NCI-H82 treated with DMSO at 0.1 percent for 48 hours (cell line): ENCODE results near the gene CCDC28B.

Source experiments
- DNase-seq: peaks from one replicate; lab custom pipeline; 2025; ENCODE audit not compliant: unreplicated experiment; lab: John Stamatoyannopoulos, UW

Gene CCDC28B

DNA sequence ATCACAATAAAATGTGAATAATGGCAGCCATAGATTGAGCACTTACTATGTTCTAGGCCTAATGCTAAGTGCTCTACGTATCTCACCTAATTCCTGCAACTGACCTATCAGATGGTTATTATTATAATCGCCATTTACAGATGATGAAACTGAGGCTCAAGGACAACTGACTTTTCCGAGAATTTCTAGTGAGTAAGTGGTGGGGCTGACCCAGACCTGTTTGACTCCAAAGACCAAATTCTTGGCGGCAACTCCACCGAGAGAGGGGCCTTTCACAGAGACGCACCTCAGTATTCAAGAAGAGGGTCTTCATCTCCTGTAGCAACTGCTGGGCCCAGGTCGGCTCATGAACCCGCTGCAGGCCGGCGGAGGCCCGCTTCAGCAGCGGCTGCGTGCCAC lies 21.2 kb downstream of the CCDC28B start:
- DNase-seq = no peak

GRCh38 chr1:32221980-32222755 lies 21.8 kb downstream of the CCDC28B start, which contains the start of the genes EIF3I and TMEM234:
TSS of gene EIF3I (plus strand) at chr1:32222407. CDS start at chr1:32222442, 35 bp downstream.
TSS of gene TMEM234 (minus strand) at chr1:32222353. CDS start at chr1:32222322, 31 bp downstream.
- DNase-seq = peak; percentile 69

DNA sequence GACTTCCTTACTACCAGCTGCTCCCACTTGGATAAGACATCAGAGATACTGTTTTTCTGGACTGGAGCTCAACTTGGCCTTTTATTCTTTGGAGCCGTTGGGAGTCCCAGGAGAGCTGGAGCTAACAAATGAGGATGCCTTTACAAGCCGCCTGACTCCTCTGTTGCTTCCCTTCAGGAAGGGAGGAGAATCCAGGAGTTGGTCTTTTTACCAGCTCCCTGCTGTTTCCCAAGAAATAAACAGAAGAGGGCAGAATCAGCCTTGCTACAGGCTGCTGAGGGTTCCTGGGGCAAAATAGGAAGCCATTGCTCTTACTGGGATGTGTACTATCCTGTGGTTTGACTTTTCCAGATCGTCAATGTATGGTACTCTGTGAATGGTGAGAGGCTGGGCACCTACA lies 23.3 kb downstream of the CCDC28B start:
- no peak for DNase-seq

- DNase-seq = no peak
Observed at GRCh38 chr1:32224285-32224684, 23.9 kb downstream of the CCDC28B start.

- DNase-seq = no peak
Observed at GRCh38 chr1:32228771-32229170, 28.4 kb downstream of the CCDC28B start.

- no peak for DNase-seq
Observed at GRCh38 chr1:32231843-32232432, 31.5 kb downstream of the CCDC28B start.

DNA sequence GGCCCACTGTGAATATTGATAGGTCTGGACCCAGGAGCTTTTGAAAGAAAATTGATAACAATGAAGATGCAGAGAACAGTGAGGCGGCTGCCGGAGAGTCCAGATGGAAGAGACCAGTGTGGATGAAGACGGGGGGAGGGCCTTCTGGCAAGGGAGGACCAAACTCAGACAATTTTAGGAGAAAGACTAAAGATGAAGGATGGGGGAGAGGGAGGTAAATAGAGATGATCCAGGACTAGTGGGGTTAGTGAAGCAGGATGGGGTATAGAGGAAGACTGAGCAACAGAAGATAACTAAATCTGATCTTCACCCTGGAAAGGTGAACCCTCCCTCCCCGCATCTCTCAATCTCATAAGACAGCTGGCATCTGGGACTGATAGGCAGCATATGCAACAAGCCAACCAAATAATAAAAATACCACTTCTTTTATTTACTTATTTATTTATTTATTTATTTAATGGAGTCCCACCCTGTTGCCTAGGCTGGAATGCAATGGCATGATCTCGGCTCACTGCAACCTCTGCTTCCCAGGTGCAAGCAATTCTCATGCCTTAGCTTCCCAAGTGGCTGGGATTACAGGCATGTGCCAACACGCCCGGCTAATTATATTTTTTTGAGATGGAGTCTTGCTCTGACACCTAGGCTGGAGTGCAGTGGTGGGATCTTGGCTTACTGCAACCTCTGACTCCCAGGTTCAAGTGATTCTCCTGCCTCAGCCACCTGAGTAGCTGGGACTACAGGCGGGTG lies 32.3 kb downstream of the CCDC28B start:
- DNase-seq = no peak

- no peak for DNase-seq
Observed at GRCh38 chr1:32234792-32235191, 34.4 kb downstream of the CCDC28B start.

DNA sequence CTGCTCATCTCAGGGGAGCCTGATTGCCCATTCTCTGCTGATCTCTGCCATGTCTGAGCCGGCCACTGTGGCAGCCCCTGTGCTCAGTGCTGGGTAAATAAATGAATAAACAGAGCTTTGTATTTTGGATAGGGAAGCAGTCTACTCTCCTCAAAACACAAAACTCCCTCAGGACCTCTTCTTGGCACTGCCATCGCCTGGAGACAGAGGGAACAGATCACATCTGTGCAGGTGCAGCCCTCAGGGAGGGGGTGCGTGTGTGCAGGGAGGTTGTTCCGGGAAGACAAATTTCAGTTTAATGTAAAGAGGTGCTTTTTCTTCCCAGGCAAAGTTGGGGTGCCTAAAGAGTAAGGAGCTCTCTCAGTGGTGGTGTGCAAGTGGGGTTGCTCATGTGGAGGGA lies 38.9 kb downstream of the CCDC28B start:
- no peak for DNase-seq

- no peak for DNase-seq
Observed at GRCh38 chr1:32239790-32240139, 39.4 kb downstream of the CCDC28B start.

- no peak for DNase-seq
Observed at GRCh38 chr1:32240140-32240951, 40.0 kb downstream of the CCDC28B start.

DNA sequence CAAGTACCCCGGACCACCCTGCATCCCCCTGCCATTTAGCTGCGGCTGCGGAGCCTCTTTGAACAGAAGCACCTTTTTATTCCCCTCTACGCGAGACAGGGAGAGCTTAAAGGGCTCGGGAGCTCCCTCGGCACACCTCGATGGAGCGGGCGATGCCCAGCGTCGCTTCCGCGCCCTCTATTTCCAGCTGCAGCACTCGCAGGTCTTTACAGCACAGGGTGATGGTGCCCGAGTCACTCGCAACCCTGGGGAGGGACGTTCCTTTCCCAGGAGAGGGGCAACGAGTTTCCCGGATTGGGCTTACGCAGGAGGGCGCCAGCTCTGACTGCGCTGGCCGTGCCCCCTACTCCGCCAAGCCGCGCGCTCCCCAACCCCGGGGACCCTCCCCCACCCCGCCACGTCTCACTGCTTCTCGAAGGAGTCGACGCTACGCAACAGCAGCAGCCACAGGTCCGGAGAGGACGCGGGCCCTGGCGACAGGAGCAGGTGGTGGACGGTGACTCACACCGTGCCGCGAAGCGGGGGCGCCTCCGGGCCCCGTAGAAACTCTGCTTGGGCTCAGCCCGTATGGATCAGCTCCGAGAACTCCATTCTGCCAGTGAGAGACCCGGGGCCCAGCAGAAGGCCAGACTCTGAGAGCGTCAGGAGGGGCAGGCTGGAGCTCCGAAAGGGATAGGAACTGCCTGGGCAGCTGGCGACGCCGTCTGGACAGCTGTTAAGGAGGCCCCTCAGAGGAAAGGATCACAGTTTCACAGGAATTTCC lies 40.8 kb downstream of the CCDC28B start:
- DNase-seq = no peak

- DNase-seq = no peak
Observed at GRCh38 chr1:32242341-32242851, 42.0 kb downstream of the CCDC28B start.

GRCh38 chr1:32246888-32247273 lies 46.5 kb downstream of the CCDC28B start, which contains the start of gene FAM167B:
TSS of gene FAM167B (plus strand) at chr1:32247222. CDS start at chr1:32247422, 200 bp downstream.
- no peak for DNase-seq

GRCh38 chr1:32247452-32247851 lies 47.1 kb downstream of the CCDC28B start:
- DNase-seq = no peak

- DNase-seq = peak; percentile 43
Observed at GRCh38 chr1:32247983-32248889, 47.8 kb downstream of the CCDC28B start.

DNA sequence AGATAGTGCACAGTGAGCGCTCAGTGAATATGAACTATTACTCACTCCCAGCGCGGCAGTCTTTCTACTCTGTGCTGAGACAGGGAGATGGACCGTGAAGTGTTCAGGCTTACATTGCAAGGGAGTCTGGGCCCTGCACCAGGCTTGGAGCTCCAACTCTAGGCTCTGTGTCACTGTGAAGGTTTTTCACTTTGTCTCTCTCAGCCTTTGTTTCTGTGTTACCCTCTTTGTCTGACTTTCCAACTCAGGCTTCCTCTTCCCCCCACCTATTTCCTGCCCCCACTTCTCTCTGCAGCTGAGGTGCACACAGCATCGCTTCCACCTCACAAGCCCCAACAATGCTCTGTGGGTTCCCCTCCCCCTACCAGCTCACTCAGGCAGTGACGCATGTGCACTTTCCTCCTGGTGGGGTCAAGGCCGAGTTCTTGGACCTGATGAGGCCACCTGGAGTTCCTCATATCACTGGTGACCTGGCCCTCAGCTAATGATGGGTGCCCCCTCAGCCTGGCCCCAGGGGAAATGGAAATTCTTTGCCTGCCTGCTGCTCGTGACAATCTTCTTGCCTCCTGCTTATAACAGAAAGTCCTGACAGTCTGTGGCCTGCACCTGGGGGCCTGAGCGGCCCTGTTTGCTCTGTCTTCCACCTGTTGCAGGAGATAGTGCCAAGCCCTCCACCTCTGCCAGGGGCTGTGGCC lies 49.6 kb downstream of the CCDC28B start:
- DNase-seq = no peak
